ENCODE measurements around the gene PLCB1. TPM values are rescaled to one million over a fixed set of nuclear protein-coding genes. Genes with fewer than 3 reads are reported as not detected.

PLCB1 gene
- total and polyA plus RNA-seq, 10 of the 15 experiments (the other 5 are each of a cell fraction or from before 2014, with no cell fraction given): 0.05 to 5.3 (median 0.17) TPM; not detected in 1

DNA sequence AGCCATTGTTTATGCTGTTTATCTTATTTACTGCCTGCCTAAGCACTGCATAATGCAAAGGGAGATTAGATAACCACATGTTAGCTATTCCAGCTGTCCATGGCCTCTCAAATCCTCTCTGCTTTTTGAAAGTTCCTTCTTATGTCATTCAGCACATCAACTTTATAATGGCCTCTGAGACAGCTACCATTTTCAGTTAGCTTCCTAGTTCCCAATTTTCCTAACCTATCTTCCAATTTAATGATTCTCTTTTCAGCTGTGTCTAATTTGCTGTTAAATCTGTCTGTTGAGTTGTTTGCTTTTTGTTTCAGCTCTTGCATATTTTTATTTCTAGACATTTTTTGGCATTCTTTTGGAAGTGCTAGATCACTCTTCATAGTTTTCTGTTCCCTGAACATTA, 763.4 kb downstream of the PLCB1 start (continued):
- TF ChIP-seq RFX5 (IDR thresholded peaks at IDR 0.05; ENCODE audit: low read depth, low read length) (no peak), POU2F2 (IDR thresholded peaks at IDR 0.05; ENCODE audit: borderline replicate concordance, low read depth, low read length) (no peak), STAT3 (IDR thresholded peaks at IDR 0.05; ENCODE audit: low read depth, low read length) (no peak), TCF7 (IDR thresholded peaks at IDR 0.05; ENCODE audit: borderline replicate concordance) (no peak)

DNA sequence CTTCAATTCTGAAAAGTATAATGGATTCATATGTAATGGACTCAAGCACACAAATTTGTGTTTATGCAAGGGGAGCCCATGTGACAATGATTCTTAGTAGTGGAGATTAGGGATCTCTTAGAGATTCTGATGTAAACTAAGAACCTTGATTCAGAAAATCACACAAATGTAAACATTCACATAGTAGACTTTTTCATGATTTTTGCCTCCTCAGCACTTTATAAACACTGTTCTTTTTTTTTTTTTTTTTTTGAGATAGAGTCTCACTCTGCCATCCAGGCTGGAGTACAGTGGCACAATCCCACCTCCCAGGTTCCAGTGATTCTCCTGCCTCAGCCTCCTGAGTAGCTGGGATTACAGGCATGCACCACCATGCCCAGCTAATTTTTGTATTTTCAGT, 766.8 kb downstream of the PLCB1 start:
- Histone ChIP-seq H3K36me3 (ENCODE audit: control insufficient read depth in 2 of 2, insufficient read depth in 2 of 2, low read length in 1 of 2) (no peaks in the 10 kb centered on the region), H3K9me3 (replicated peaks; ENCODE audit: control insufficient read depth, insufficient read depth, low read length) (no peaks in the 10 kb centered on the region; the same call in 2 of the 3 replicates), H3K27ac (ENCODE audit: control insufficient read depth, insufficient read depth) (no peak overlapping the region), H3K4me3 (no peak overlapping the region), H3K9ac (ENCODE audit: control insufficient read depth, insufficient read depth, low read length) (no peak overlapping the region), H3K4me1 (ENCODE audit: control insufficient read depth, insufficient read depth, low read length) (no peaks in the 10 kb centered on the region), H3K27me3 (replicated peaks in 1 of 2; ENCODE audit: control insufficient read depth in 2 of 2, insufficient read depth in 2 of 2, low read length in 1 of 2) (no peaks in the 10 kb centered on the region), H4K20me1 (ENCODE audit: control insufficient read depth, insufficient read depth) (no peaks in the 10 kb centered on the region), H2AFZ (ENCODE audit: control insufficient read depth, low read depth, low read length) (no peak overlapping the region), H3K4me2 (ENCODE audit: control insufficient read depth, insufficient read depth) (no peak overlapping the region), H3K79me2 (ENCODE audit: control insufficient read depth, insufficient read depth, low read length) (no peaks in the 10 kb centered on the region)
- POLR2A ChIA-PET: interaction anchor here (0.7 kb wide), 1 partner anchor 18 kb away, joined by 3 read pairs; no protein-coding TSS in a partner anchor
- ATAC-seq (no peak), DNase-seq (ENCODE audit: low read depth, low spot score) (no peak), FAIRE-seq (no peak)
- SMC1A ChIA-PET (ENCODE audit: uncharacterized antibody, unreplicated experiment): no interaction called here
- in situ Hi-C loops (cut with MboI): no loop called here
- RAD21 ChIA-PET (ENCODE audit: unreplicated experiment): no interaction called here
- no peak for TF ChIP-seq TCF3 (IDR thresholded peaks at IDR 0.05; ENCODE audit: borderline replicate concordance, insufficient read depth, low read depth, low read length)
- no peak for TF ChIP-seq SRF (IDR thresholded peaks at IDR 0.05; ENCODE audit: low read depth in 2 of 2, low read length in 2 of 2)
- no peak for TF ChIP-seq ZBED1 (IDR thresholded peaks at IDR 0.05; ENCODE audit: borderline replicate concordance)
- TF ChIP-seq, protein P1, sequence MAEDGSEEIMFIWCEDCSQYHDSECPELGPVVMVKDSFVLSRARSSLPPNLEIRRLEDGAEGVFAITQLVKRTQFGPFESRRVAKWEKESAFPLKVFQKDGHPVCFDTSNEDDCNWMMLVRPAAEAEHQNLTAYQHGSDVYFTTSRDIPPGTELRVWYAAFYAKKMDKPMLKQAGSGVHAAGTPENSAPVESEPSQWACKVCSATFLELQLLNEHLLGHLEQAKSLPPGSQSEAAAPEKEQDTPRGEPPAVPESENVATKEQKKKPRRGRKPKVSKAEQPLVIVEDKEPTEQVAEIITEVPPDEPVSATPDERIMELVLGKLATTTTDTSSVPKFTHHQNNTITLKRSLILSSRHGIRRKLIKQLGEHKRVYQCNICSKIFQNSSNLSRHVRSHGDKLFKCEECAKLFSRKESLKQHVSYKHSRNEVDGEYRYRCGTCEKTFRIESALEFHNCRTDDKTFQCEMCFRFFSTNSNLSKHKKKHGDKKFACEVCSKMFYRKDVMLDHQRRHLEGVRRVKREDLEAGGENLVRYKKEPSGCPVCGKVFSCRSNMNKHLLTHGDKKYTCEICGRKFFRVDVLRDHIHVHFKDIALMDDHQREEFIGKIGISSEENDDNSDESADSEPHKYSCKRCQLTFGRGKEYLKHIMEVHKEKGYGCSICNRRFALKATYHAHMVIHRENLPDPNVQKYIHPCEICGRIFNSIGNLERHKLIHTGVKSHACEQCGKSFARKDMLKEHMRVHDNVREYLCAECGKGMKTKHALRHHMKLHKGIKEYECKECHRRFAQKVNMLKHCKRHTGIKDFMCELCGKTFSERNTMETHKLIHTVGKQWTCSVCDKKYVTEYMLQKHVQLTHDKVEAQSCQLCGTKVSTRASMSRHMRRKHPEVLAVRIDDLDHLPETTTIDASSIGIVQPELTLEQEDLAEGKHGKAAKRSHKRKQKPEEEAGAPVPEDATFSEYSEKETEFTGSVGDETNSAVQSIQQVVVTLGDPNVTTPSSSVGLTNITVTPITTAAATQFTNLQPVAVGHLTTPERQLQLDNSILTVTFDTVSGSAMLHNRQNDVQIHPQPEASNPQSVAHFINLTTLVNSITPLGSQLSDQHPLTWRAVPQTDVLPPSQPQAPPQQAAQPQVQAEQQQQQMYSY (CRISPR knock-in tag; IDR thresholded peaks at IDR 0.05): no peak
- no peak for TF ChIP-seq FOS (IDR thresholded peaks at IDR 0.05; ENCODE audit: borderline replicate concordance, extremely low read depth, insufficient read length)
- TF ChIP-seq, protein P2, sequence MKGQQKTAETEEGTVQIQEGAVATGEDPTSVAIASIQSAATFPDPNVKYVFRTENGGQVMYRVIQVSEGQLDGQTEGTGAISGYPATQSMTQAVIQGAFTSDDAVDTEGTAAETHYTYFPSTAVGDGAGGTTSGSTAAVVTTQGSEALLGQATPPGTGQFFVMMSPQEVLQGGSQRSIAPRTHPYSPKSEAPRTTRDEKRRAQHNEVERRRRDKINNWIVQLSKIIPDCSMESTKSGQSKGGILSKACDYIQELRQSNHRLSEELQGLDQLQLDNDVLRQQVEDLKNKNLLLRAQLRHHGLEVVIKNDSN (IDR thresholded peaks at IDR 0.05; ENCODE audit: borderline replicate concordance, extremely low read length, insufficient read depth, low read depth, low read length): no peak
- TF ChIP-seq, protein P3, sequence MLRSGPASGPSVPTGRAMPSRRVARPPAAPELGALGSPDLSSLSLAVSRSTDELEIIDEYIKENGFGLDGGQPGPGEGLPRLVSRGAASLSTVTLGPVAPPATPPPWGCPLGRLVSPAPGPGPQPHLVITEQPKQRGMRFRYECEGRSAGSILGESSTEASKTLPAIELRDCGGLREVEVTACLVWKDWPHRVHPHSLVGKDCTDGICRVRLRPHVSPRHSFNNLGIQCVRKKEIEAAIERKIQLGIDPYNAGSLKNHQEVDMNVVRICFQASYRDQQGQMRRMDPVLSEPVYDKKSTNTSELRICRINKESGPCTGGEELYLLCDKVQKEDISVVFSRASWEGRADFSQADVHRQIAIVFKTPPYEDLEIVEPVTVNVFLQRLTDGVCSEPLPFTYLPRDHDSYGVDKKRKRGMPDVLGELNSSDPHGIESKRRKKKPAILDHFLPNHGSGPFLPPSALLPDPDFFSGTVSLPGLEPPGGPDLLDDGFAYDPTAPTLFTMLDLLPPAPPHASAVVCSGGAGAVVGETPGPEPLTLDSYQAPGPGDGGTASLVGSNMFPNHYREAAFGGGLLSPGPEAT (IDR thresholded peaks at IDR 0.05; ENCODE audit: low read depth): no peak
- TF ChIP-seq, protein P4, sequence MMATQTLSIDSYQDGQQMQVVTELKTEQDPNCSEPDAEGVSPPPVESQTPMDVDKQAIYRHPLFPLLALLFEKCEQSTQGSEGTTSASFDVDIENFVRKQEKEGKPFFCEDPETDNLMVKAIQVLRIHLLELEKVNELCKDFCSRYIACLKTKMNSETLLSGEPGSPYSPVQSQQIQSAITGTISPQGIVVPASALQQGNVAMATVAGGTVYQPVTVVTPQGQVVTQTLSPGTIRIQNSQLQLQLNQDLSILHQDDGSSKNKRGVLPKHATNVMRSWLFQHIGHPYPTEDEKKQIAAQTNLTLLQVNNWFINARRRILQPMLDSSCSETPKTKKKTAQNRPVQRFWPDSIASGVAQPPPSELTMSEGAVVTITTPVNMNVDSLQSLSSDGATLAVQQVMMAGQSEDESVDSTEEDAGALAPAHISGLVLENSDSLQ (IDR thresholded peaks at IDR 0.05): no peak
- BruUV-seq (replicated peaks): no TSS peak
- CTCF ChIA-PET: interaction anchor here (0.7 kb wide), 1 partner anchor 56 kb away, joined by 3 read pairs; no protein-coding TSS in a partner anchor
- intact Hi-C loops (cut with micrococcal nuclease; ENCODE audit: unreplicated experiment): no loop called here
